ENCODE results near the gene MTG2.
"Not testable (repeated sequence)": the region's sequence is repeated elsewhere in the genome, so short reads cannot be mapped to it uniquely, and the experiment has no call there.

MTG2 gene

GRCh38 chr20:62146019-62146755 is 36.6 kb upstream of the MTG2 start:
- no peak for DNase-seq

- no peak for DNase-seq
These were observed 35.7 kb upstream of the MTG2 start for GRCh38 chr20:62147125-62147524.

DNA sequence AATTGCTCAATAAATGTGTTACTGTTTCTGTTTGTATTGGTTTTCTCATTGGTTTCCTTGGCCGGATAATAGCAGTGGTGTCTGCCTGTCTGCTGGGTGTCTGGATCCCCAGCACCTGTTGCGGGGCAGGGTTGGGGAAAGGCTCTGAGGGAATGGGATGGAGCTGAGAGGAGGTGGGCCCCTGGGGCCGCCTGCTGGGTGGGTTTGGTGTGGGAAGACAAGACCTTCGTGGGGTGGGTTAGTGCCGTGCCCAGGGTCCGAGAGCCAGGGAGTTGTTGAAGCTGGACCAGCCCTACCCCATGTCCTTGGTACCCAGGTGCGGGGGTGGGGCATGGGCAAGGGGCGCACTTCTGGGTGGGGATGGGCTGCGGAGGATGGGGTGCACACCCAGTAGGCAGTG is 35.3 kb upstream of the MTG2 start:
- no peak for DNase-seq

DNA sequence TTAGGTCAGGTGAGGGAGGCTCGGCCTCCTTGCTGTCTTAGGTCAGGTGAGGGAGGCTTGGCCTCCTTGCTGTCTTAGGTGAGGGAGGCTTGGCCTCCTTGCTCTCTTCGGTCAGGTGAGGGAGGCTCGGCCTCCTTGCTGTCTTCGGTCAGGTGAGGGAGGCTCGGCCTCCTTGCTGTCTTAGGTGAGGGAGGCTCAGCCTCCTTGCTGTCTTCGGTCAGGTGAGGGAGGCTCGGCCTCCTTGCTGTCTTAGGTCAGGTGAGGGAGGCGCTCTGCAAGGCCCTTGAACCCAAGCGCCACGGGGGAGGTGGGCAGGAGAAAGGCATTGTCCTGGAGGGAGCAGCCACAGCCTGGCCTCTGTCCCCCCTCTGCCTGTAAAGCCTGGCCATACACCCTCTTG is 34.4 kb upstream of the MTG2 start:
- DNase-seq = not testable (repeated sequence)

DNA sequence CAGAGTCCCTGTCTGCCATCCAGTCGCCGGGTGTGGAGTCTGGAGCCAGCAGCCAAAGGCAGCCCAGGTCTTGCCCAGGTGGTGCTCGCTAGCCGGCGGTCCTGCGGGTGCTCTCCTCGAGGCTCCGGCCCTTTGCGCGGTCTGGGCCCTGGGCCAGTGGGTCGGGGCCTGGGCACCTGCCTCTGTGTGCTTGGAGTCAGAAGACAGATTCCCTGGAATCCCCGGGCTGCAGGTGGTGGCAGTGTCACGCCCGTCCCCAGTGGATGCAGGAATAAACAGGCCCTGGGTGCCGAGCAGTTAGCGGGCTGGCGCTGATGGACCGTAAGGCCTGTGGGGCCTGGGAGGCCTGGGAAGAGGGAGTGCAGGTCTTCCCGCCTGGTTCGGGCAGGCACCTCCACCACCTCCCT is 33.9 kb upstream of the MTG2 start:
- no peak for DNase-seq

- DNase-seq = no peak
These were observed 33.1 kb upstream of the MTG2 start for GRCh38 chr20:62149532-62150309.

GRCh38 chr20:62150310-62150575 is 32.6 kb upstream of the MTG2 start:
- no peak for DNase-seq

- no peak for DNase-seq
These were observed 31.6 kb upstream of the MTG2 start for GRCh38 chr20:62151225-62151624.

GRCh38 chr20:62151835-62152364 is 30.9 kb upstream of the MTG2 start:
- no peak for DNase-seq

GRCh38 chr20:62155428-62156253 is 27.2 kb upstream of the MTG2 start:
- no peak for DNase-seq

DNA sequence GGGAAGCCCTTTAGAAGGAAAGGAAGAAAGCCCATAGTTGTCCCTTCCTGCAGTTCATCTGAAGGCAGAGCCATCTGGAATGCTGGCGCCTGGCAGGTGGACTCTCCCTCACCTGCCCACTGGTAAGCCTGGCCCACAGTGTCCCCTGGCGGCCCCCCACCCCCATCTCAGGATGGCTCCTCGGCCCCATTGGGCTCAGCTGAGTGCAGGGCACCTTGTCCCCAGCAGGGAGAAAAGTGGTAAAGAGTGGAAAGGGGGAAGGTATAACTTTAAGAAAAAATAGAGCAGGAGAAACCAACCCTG is 26.6 kb upstream of the MTG2 start:
- no peak for DNase-seq

GRCh38 chr20:62156592-62157386 is 26.0 kb upstream of the MTG2 start:
- peak; percentile 78 for DNase-seq

- DNase-seq = no peak
These were observed 25.3 kb upstream of the MTG2 start for GRCh38 chr20:62157387-62158087.

DNA sequence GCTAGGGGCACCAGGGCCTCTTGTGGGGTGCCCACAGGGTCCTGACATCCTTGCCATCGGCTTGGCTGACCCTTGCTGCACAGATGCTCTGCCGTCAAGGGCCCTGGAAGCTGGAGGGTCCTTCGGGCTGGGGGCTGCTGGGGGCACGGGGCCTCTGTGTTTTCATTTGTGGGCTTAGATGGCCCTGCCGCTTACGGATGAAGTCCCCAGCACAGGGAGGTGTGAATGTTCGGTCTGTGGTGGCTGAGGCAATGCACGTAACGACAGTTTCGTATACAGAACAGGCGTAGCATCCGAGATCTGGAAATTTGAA is 24.8 kb upstream of the MTG2 start:
- DNase-seq = no peak

DNA sequence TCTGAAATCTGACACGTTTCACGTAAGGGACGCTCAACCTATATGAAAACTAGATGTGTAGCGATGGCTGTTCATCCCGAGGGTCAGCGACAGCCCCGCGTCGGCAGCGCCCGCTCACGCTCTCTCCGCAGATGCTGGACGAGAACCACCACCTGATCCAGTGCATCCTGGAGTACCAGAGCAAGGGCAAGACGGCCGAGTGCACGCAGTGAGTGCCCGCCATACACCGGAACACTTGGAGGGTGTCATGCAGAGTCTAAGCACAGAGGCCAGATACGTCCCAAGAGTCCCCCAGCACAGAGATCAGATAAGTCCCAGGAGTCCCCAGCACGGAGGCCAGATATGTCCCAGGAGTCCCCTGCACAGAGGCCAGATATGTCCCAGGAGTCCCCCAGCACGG is 24.3 kb upstream of the MTG2 start:
- DNase-seq = no peak

GRCh38 chr20:62159052-62159451 is 23.8 kb upstream of the MTG2 start:
- DNase-seq = no peak

GRCh38 chr20:62159839-62160238 is 23.0 kb upstream of the MTG2 start:
- DNase-seq = no peak

GRCh38 chr20:62160253-62160652 is 22.6 kb upstream of the MTG2 start:
- DNase-seq = no peak

DNA sequence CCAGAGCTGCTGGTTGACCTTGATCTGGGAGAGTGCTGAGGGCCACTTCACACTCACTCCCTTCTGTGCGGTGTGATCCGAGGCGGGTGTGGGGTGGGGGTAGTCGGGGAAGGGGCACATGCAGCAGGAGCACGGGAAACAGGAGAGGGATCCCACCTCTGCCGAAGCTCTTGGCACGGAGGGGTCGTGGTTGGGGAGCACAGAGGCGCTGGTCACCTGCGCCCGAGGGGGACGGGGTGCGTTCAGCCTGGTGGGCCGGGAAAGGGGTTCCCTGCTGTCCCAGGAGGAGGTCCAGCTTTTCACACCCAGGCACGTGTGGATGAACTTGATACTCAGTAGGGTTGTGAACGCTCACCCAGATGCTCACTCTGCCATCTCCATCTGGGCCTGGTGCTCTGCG is 22.0 kb upstream of the MTG2 start:
- no peak for DNase-seq

GRCh38 chr20:62161347-62161746 is 21.5 kb upstream of the MTG2 start:
- DNase-seq = no peak

- DNase-seq = no peak
These were observed 19.9 kb upstream of the MTG2 start for GRCh38 chr20:62162765-62163484.

GRCh38 chr20:62163485-62163865 is 19.4 kb upstream of the MTG2 start:
- no peak for DNase-seq

Data from activated naive CD4-positive, alpha-beta T cell treated with anti-CD3 and anti-CD28 coated beads, Interleukin-2, amount 50 U/mL, for 16 hours (primary cell).